ENCODE results near the gene ANXA3.
"Not testable (repeated sequence)": the region's sequence is repeated elsewhere in the genome, so short reads cannot be mapped to it uniquely, and the experiment has no call there.

The ANXA3 gene

GRCh38 chr4:78578674-78579425 lies 27.3 kb downstream of the ANXA3 start:
- FAIRE-seq, result no peak

- FAIRE-seq, result no peak
Measured at GRCh38 chr4:78581618-78582017, 30.0 kb downstream of the ANXA3 start.

- FAIRE-seq, result no peak
Measured at GRCh38 chr4:78584863-78585547, 33.4 kb downstream of the ANXA3 start.

GRCh38 chr4:78585633-78586032 lies 34.1 kb downstream of the ANXA3 start:
- FAIRE-seq, result no peak

GRCh38 chr4:78588894-78589545 lies 37.5 kb downstream of the ANXA3 start:
- no peak for FAIRE-seq

- peak; percentile 43 for FAIRE-seq
Measured at GRCh38 chr4:78591404-78591803, 39.8 kb downstream of the ANXA3 start.

GRCh38 chr4:78592088-78592783 lies 40.7 kb downstream of the ANXA3 start:
- FAIRE-seq, result no peak

GRCh38 chr4:78596111-78596742 lies 44.7 kb downstream of the ANXA3 start:
- no peak for FAIRE-seq

- not testable (repeated sequence) for FAIRE-seq
Measured at GRCh38 chr4:78598431-78598830, 46.9 kb downstream of the ANXA3 start.

GRCh38 chr4:78599147-78599546 lies 47.6 kb downstream of the ANXA3 start:
- FAIRE-seq, result no peak

- no peak for FAIRE-seq
Measured at GRCh38 chr4:78599931-78600375, 48.4 kb downstream of the ANXA3 start.

GRCh38 chr4:78601013-78601412 lies 49.4 kb downstream of the ANXA3 start:
- FAIRE-seq, result no peak

- no peak for FAIRE-seq
Measured at GRCh38 chr4:78602334-78602733, 50.8 kb downstream of the ANXA3 start.

GRCh38 chr4:78603384-78603783 lies 51.8 kb downstream of the ANXA3 start:
- no peak for FAIRE-seq

GRCh38 chr4:78604988-78605387 lies 53.4 kb downstream of the ANXA3 start:
- FAIRE-seq, result no peak

GRCh38 chr4:78606035-78606434 lies 54.5 kb downstream of the ANXA3 start:
- no peak for FAIRE-seq

- FAIRE-seq, result no peak
Measured at GRCh38 chr4:78606530-78607095, 55.0 kb downstream of the ANXA3 start.

GRCh38 chr4:78608684-78609083 lies 57.1 kb downstream of the ANXA3 start:
- FAIRE-seq, result no peak

GRCh38 chr4:78609580-78609979 lies 58.0 kb downstream of the ANXA3 start:
- FAIRE-seq, result peak; percentile 33

GRCh38 chr4:78610546-78611214 lies 59.1 kb downstream of the ANXA3 start:
- FAIRE-seq, result no peak

GRCh38 chr4:78611215-78611558 lies 59.6 kb downstream of the ANXA3 start:
- FAIRE-seq, result no peak
